ENCODE data around the gene ACTL10.

ACTL10 gene

GRCh38 chr20:33656010-33656782 is 10.5 kb upstream of the ACTL10 start:
- H3K36me3 ChIP-seq (ENCODE audit: control insufficient read depth in 5 of 5, insufficient read depth in 5 of 5, low read length in 5 of 5), result peaks cover 0 to 39% (median 31%) of the 10 kb centered on the region in 5 donors
- no peak overlapping the region for H3K4me3 ChIP-seq (ENCODE audit: low read depth in 1 of 5, low read length in 5 of 5)
- peaks cover 0 to 11% (median 8%) of the 10 kb centered on the region in 5 donors for H3K4me1 ChIP-seq (ENCODE audit: control insufficient read depth in 5 of 5, insufficient read depth in 5 of 5, low read length in 5 of 5)
- no peak overlapping the region for H3K9ac ChIP-seq (ENCODE audit: low read length in 5 of 5)
- H3K27me3 ChIP-seq (ENCODE audit: control insufficient read depth in 5 of 5, insufficient read depth in 4 of 5, low read length in 5 of 5), result no peaks in the 10 kb centered on the region
- no peak overlapping the region for H3K27ac ChIP-seq (ENCODE audit: low read depth, low read length)
- no peaks in the 10 kb centered on the region for H3K9me3 ChIP-seq (ENCODE audit: control insufficient read depth in 5 of 5, low read length in 5 of 5)

- H3K4me1 ChIP-seq (ENCODE audit: control insufficient read depth in 5 of 5, insufficient read depth in 5 of 5, low read length in 5 of 5), result peaks cover 0 to 11% (median 8%) of the 10 kb centered on the region in 5 donors
- no peak overlapping the region for H3K4me3 ChIP-seq (ENCODE audit: low read depth in 1 of 5, low read length in 5 of 5)
- H3K27ac ChIP-seq (ENCODE audit: low read depth, low read length), result no peak overlapping the region
- H3K27me3 ChIP-seq (ENCODE audit: control insufficient read depth in 5 of 5, insufficient read depth in 4 of 5, low read length in 5 of 5), result no peaks in the 10 kb centered on the region
- H3K36me3 ChIP-seq (ENCODE audit: control insufficient read depth in 5 of 5, insufficient read depth in 5 of 5, low read length in 5 of 5), result peaks cover 0 to 39% (median 31%) of the 10 kb centered on the region in 5 donors
- no peaks in the 10 kb centered on the region for H3K9me3 ChIP-seq (ENCODE audit: control insufficient read depth in 5 of 5, low read length in 5 of 5)
- no peak overlapping the region for H3K9ac ChIP-seq (ENCODE audit: low read length in 5 of 5)
Measured at GRCh38 chr20:33656783-33657703, 9.7 kb upstream of the ACTL10 start.

GRCh38 chr20:33657704-33658095 is 9.0 kb upstream of the ACTL10 start:
- Histone ChIP-seq H3K9ac (ENCODE audit: low read length in 5 of 5) (no peak overlapping the region), H3K4me1 (ENCODE audit: control insufficient read depth in 5 of 5, insufficient read depth in 5 of 5, low read length in 5 of 5) (peaks cover 0 to 12% (median 7%) of the 10 kb centered on the region in 5 donors), H3K27me3 (ENCODE audit: control insufficient read depth in 5 of 5, insufficient read depth in 4 of 5, low read length in 5 of 5) (no peaks in the 10 kb centered on the region), H3K27ac (ENCODE audit: low read depth, low read length) (no peak overlapping the region), H3K36me3 (ENCODE audit: control insufficient read depth in 5 of 5, insufficient read depth in 5 of 5, low read length in 5 of 5) (peaks cover 0 to 39% (median 31%) of the 10 kb centered on the region in 5 donors), H3K4me3 (ENCODE audit: low read depth in 1 of 5, low read length in 5 of 5) (no peak overlapping the region), H3K9me3 (ENCODE audit: control insufficient read depth in 5 of 5, low read length in 5 of 5) (no peaks in the 10 kb centered on the region)

- H3K27ac ChIP-seq (ENCODE audit: low read depth, low read length), result no peak overlapping the region
- peaks cover 0 to 13% (median 12%) of the 10 kb centered on the region in 5 donors for H3K4me1 ChIP-seq (ENCODE audit: control insufficient read depth in 5 of 5, insufficient read depth in 5 of 5, low read length in 5 of 5)
- no peaks in the 10 kb centered on the region for H3K9me3 ChIP-seq (ENCODE audit: control insufficient read depth in 5 of 5, low read length in 5 of 5)
- H3K4me3 ChIP-seq (ENCODE audit: low read depth in 1 of 5, low read length in 5 of 5), result no peak overlapping the region
- no peak overlapping the region for H3K9ac ChIP-seq (ENCODE audit: low read length in 5 of 5)
- H3K36me3 ChIP-seq (ENCODE audit: control insufficient read depth in 5 of 5, insufficient read depth in 5 of 5, low read length in 5 of 5), result peaks cover 0 to 39% (median 31%) of the 10 kb centered on the region in 5 donors
- H3K27me3 ChIP-seq (ENCODE audit: control insufficient read depth in 5 of 5, insufficient read depth in 4 of 5, low read length in 5 of 5), result no peaks in the 10 kb centered on the region
Measured at GRCh38 chr20:33658510-33658909, 8.2 kb upstream of the ACTL10 start.

- Histone ChIP-seq H3K9ac (ENCODE audit: low read length in 5 of 5) (no peak overlapping the region), H3K27me3 (ENCODE audit: control insufficient read depth in 5 of 5, insufficient read depth in 4 of 5, low read length in 5 of 5) (no peaks in the 10 kb centered on the region), H3K9me3 (ENCODE audit: control insufficient read depth in 5 of 5, low read length in 5 of 5) (no peaks in the 10 kb centered on the region), H3K27ac (ENCODE audit: low read depth, low read length) (no peak overlapping the region), H3K36me3 (ENCODE audit: control insufficient read depth in 5 of 5, insufficient read depth in 5 of 5, low read length in 5 of 5) (peaks cover 0 to 39% (median 31%) of the 10 kb centered on the region in 5 donors), H3K4me1 (ENCODE audit: control insufficient read depth in 5 of 5, insufficient read depth in 5 of 5, low read length in 5 of 5) (peaks cover under 1 to 13% (median 12%) of the 10 kb centered on the region in 5 donors), H3K4me3 (ENCODE audit: low read depth in 1 of 5, low read length in 5 of 5) (no peak overlapping the region)
Measured at GRCh38 chr20:33658929-33659328, 7.8 kb upstream of the ACTL10 start.

GRCh38 chr20:33659341-33660034 is 7.3 kb upstream of the ACTL10 start:
- no peak overlapping the region for H3K9ac ChIP-seq (ENCODE audit: low read length in 5 of 5)
- no peak overlapping the region for H3K27ac ChIP-seq (ENCODE audit: low read depth, low read length)
- H3K4me3 ChIP-seq (ENCODE audit: low read depth in 1 of 5, low read length in 5 of 5), result no peak overlapping the region
- no peaks in the 10 kb centered on the region for H3K27me3 ChIP-seq (ENCODE audit: control insufficient read depth in 5 of 5, insufficient read depth in 4 of 5, low read length in 5 of 5)
- peaks cover 0 to 39% (median 31%) of the 10 kb centered on the region in 5 donors for H3K36me3 ChIP-seq (ENCODE audit: control insufficient read depth in 5 of 5, insufficient read depth in 5 of 5, low read length in 5 of 5)
- no peaks in the 10 kb centered on the region for H3K9me3 ChIP-seq (ENCODE audit: control insufficient read depth in 5 of 5, low read length in 5 of 5)
- peaks cover 3 to 18% (median 16%) of the 10 kb centered on the region in 5 donors for H3K4me1 ChIP-seq (ENCODE audit: control insufficient read depth in 5 of 5, insufficient read depth in 5 of 5, low read length in 5 of 5)

GRCh38 chr20:33660035-33660684 is 6.6 kb upstream of the ACTL10 start:
- Histone ChIP-seq H3K9me3 (ENCODE audit: control insufficient read depth in 5 of 5, low read length in 5 of 5) (no peaks in the 10 kb centered on the region), H3K36me3 (ENCODE audit: control insufficient read depth in 5 of 5, insufficient read depth in 5 of 5, low read length in 5 of 5) (peaks cover 0 to 39% (median 31%) of the 10 kb centered on the region in 5 donors), H3K4me3 (ENCODE audit: low read depth in 1 of 5, low read length in 5 of 5) (no peak overlapping the region), H3K9ac (ENCODE audit: low read length in 5 of 5) (no peak overlapping the region), H3K4me1 (ENCODE audit: control insufficient read depth in 5 of 5, insufficient read depth in 5 of 5, low read length in 5 of 5) (peaks cover 3 to 18% (median 16%) of the 10 kb centered on the region in 5 donors), H3K27me3 (ENCODE audit: control insufficient read depth in 5 of 5, insufficient read depth in 4 of 5, low read length in 5 of 5) (no peaks in the 10 kb centered on the region), H3K27ac (ENCODE audit: low read depth, low read length) (no peak overlapping the region)

- H3K4me1 ChIP-seq (ENCODE audit: control insufficient read depth in 5 of 5, insufficient read depth in 5 of 5, low read length in 5 of 5), result peaks cover 3 to 18% (median 16%) of the 10 kb centered on the region in 5 donors
- peaks cover 0 to 39% (median 31%) of the 10 kb centered on the region in 5 donors for H3K36me3 ChIP-seq (ENCODE audit: control insufficient read depth in 5 of 5, insufficient read depth in 5 of 5, low read length in 5 of 5)
- no peak overlapping the region for H3K4me3 ChIP-seq (ENCODE audit: low read depth in 1 of 5, low read length in 5 of 5)
- no peak overlapping the region for H3K9ac ChIP-seq (ENCODE audit: low read length in 5 of 5)
- H3K27ac ChIP-seq (ENCODE audit: low read depth, low read length), result no peak overlapping the region
- no peaks in the 10 kb centered on the region for H3K27me3 ChIP-seq (ENCODE audit: control insufficient read depth in 5 of 5, insufficient read depth in 4 of 5, low read length in 5 of 5)
- no peaks in the 10 kb centered on the region for H3K9me3 ChIP-seq (ENCODE audit: control insufficient read depth in 5 of 5, low read length in 5 of 5)
Measured at GRCh38 chr20:33660685-33661058, 6.1 kb upstream of the ACTL10 start.

GRCh38 chr20:33662172-33662571 is 4.6 kb upstream of the ACTL10 start, which contains the start of gene C20orf144:
Gene C20orf144, plus strand, starts transcription at chr20:33662327. Its CDS starts 19 bp downstream, at chr20:33662346.
- Histone ChIP-seq H3K9me3 (ENCODE audit: control insufficient read depth in 5 of 5, low read length in 5 of 5) (no peaks in the 10 kb centered on the region), H3K27me3 (ENCODE audit: control insufficient read depth in 5 of 5, insufficient read depth in 4 of 5, low read length in 5 of 5) (no peaks in the 10 kb centered on the region), H3K4me1 (ENCODE audit: control insufficient read depth in 5 of 5, insufficient read depth in 5 of 5, low read length in 5 of 5) (peaks cover 3 to 30% (median 28%) of the 10 kb centered on the region in 5 donors), H3K9ac (ENCODE audit: low read length in 5 of 5) (peak within 1 kb of the TSS in 3 of 5 donors; percentile 41 to 82 (median 48)), H3K27ac (ENCODE audit: low read depth, low read length) (peak within 1 kb of the TSS; percentile 10), H3K4me3 (ENCODE audit: low read depth in 1 of 5, low read length in 5 of 5) (peak within 1 kb of the TSS; percentile 40 to 77 (median 67)), H3K36me3 (ENCODE audit: control insufficient read depth in 5 of 5, insufficient read depth in 5 of 5, low read length in 5 of 5) (peaks cover 0 to 34% (median 27%) of the 10 kb centered on the region in 5 donors)
